ENCODE results near the gene LPCAT1. TPM values are rescaled to one million over a fixed set of nuclear protein-coding genes. Genes with fewer than 3 reads are reported as not detected.
A peak's percentile ranks its signal among the peaks of the same experiment; 100 is the strongest.

Gene LPCAT1
- total RNA-seq, 3 donors from 2014 or later (not counting 1 experiment from before 2014, with no cell fraction given), result 196 to 302 (median 252) TPM

DNA sequence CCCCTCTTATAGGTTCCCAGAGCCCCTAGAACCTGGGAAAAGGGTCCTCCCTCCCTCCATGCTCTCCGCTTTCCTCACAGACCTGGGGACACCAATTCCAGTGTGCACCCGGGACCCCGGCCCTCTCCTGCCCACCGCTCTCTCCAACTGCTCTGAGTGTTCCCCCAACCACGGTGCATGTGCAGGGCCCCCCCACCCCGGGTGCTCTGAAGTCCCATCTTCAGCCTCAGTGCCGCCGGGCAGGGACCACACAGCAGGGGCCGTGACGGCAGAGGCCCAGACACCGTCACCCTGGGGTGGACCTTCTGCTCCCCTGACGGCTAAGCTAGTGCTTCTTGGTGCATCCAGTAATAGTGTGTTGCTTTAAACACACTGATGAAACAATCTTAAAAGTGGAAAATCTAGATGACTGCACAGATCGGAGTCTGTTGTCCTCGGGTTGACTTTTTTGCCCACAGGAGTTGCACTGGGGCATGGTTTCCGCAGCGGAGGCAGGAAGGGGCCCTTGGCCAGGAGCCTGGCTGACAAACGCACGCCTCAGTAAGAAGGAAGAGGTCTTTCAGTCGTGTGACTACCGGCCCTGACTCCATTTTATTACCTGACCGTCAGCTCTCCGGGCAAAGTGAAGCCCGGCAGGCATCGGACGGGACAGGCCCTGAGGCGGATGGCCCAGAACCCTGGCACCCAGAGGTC lies 42.3 kb downstream of the LPCAT1 start:
- TF ChIP-seq, protein P1, sequence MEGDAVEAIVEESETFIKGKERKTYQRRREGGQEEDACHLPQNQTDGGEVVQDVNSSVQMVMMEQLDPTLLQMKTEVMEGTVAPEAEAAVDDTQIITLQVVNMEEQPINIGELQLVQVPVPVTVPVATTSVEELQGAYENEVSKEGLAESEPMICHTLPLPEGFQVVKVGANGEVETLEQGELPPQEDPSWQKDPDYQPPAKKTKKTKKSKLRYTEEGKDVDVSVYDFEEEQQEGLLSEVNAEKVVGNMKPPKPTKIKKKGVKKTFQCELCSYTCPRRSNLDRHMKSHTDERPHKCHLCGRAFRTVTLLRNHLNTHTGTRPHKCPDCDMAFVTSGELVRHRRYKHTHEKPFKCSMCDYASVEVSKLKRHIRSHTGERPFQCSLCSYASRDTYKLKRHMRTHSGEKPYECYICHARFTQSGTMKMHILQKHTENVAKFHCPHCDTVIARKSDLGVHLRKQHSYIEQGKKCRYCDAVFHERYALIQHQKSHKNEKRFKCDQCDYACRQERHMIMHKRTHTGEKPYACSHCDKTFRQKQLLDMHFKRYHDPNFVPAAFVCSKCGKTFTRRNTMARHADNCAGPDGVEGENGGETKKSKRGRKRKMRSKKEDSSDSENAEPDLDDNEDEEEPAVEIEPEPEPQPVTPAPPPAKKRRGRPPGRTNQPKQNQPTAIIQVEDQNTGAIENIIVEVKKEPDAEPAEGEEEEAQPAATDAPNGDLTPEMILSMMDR (IDR thresholded peaks at IDR 0.05), result no peak

DNA sequence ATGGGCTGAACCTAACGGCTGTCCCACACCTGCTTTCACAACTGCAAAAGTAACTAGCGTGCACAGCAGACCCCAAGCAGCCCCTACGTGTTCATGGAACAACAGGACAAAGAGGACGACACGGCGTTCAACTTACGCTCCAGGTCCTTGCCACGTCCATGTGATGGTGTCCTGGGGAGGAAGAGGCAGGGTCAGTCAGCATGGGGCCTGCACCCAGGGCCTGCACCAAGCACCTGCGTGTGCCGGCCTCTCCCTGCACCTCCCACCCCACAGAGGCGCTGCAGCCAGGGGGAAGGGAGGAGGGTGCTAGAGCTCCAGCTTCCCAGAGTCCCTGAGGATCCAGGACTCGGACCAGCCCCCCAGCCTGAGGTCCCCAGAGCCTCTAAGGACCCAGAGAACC lies 43.0 kb downstream of the LPCAT1 start:
- Histone ChIP-seq H3K4me3 (ENCODE audit: low read length) (no peak overlapping the region), H3K27me3 (ENCODE audit: control insufficient read depth, insufficient read depth, low read length) (no peaks in the 10 kb centered on the region), H3K9me3 (ENCODE audit: control insufficient read depth, insufficient read depth, low read length) (no peaks in the 10 kb centered on the region), H3K36me3 (ENCODE audit: control insufficient read depth, insufficient read depth, low read length) (peaks cover 72% of the 10 kb centered on the region), H3K27ac (ENCODE audit: low read length) (peak overlapping the region; percentile 65), H3K4me1 (ENCODE audit: control insufficient read depth, insufficient read depth, low read length) (peaks cover 57% of the 10 kb centered on the region)
- DNase-seq (no peak), ATAC-seq (no peak)
- TF ChIP-seq, protein P1 (IDR thresholded peaks at IDR 0.05), result no peak
- 87% methylated on average over 9 of the region's 12 CpGs for WGBS (ENCODE audit: insufficient coverage)
- peaks cover 19 to 22% of the 10 kb centered on the region in 2 donors for H3K4me1 Mint-ChIP-seq
- intact Hi-C loops (cut with micrococcal nuclease), result no loop called here
- H3K4me3 Mint-ChIP-seq, result no peak overlapping the region
- H3K27ac Mint-ChIP-seq, result peak overlapping the region; percentile 78 to 90
- no peaks in the 10 kb centered on the region for H3K27me3 Mint-ChIP-seq (ENCODE audit: low read depth in 2 of 2)
- H3K9me3 Mint-ChIP-seq, result no peaks in the 10 kb centered on the region
- H3K36me3 Mint-ChIP-seq, result no peaks in the 10 kb centered on the region

More for the DNA sequence above, 42.3 kb downstream of the LPCAT1 start:
- Histone ChIP-seq H3K4me3 (ENCODE audit: low read length) (no peak overlapping the region), H3K27ac (ENCODE audit: low read length) (peak overlapping the region; percentile 65), H3K9me3 (ENCODE audit: control insufficient read depth, insufficient read depth, low read length) (no peaks in the 10 kb centered on the region), H3K36me3 (ENCODE audit: control insufficient read depth, insufficient read depth, low read length) (peaks cover 72% of the 10 kb centered on the region), H3K27me3 (ENCODE audit: control insufficient read depth, insufficient read depth, low read length) (no peaks in the 10 kb centered on the region), H3K4me1 (ENCODE audit: control insufficient read depth, insufficient read depth, low read length) (peaks cover 61% of the 10 kb centered on the region)
- Mint-ChIP-seq H3K27ac (peak overlapping the region; percentile 75 to 90), H3K36me3 (no peaks in the 10 kb centered on the region), H3K9me3 (no peaks in the 10 kb centered on the region), H3K4me3 (peak overlapping the region; percentile 9), H3K27me3 (ENCODE audit: low read depth in 2 of 2) (no peaks in the 10 kb centered on the region), H3K4me1 (peaks cover 19 to 22% of the 10 kb centered on the region in 2 donors)
- no peak for ATAC-seq
- DNase-seq, result no peak
- WGBS (ENCODE audit: insufficient coverage), result 79% methylated on average over 26 of the region's 26 CpGs
- intact Hi-C loops (cut with micrococcal nuclease), result no loop called here

DNA sequence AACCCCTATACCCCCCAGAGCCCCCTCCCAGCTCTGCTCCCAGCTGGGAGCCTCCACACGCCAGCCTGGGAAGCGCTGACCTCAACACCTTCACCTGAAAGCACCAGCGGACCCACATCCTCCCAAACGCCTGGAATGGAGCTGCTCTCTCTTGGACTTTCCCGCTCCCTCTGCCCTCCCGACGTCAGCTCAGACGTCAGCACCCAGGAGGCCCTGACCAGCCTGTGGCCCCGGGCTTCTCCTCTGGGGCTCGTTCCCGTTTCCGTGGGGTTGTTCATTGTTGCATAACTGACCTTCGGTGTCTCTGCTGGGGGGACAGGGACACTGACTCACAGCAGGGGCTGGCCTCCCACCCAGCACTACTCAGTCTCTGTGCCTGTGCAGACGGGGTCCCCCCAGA lies 43.5 kb downstream of the LPCAT1 start:
- peak in 2 of 3 donors; percentile 22 to 52 for ATAC-seq
- no peak overlapping the region for H3K4me3 Mint-ChIP-seq

More for the DNA sequence above, 43.5 kb downstream of the LPCAT1 start:
- Histone ChIP-seq H3K9me3 (ENCODE audit: control insufficient read depth, insufficient read depth, low read length) (no peaks in the 10 kb centered on the region), H3K36me3 (ENCODE audit: control insufficient read depth, insufficient read depth, low read length) (peaks cover 72% of the 10 kb centered on the region), H3K27ac (ENCODE audit: low read length) (peak overlapping the region; percentile 65), H3K4me1 (ENCODE audit: control insufficient read depth, insufficient read depth, low read length) (peaks cover 51% of the 10 kb centered on the region), H3K27me3 (ENCODE audit: control insufficient read depth, insufficient read depth, low read length) (no peaks in the 10 kb centered on the region), H3K4me3 (ENCODE audit: low read length) (no peak overlapping the region)
- H3K36me3 Mint-ChIP-seq, result no peaks in the 10 kb centered on the region
- intact Hi-C loops (cut with micrococcal nuclease), result no loop called here
- H3K27ac Mint-ChIP-seq, result peak overlapping the region; percentile 78 to 90
- H3K9me3 Mint-ChIP-seq, result no peaks in the 10 kb centered on the region
- peaks cover 19 to 22% of the 10 kb centered on the region in 2 donors for H3K4me1 Mint-ChIP-seq
- no peaks in the 10 kb centered on the region for H3K27me3 Mint-ChIP-seq (ENCODE audit: low read depth in 2 of 2)
- peak in 1 of 2 donors; percentile 20 for DNase-seq
- TF ChIP-seq, protein P1 (IDR thresholded peaks at IDR 0.05), result no peak
- 83% methylated on average over 14 of the region's 14 CpGs for WGBS (ENCODE audit: insufficient coverage)
